Spleen (tissue), 11 donors: ENCODE results near the gene ANKAR. TPM values are rescaled to one million over a fixed set of nuclear protein-coding genes. Genes with fewer than 3 reads are reported as not detected.
"Not testable (repeated sequence)": the region's sequence is repeated elsewhere in the genome, so short reads cannot be mapped to it uniquely, and the experiment has no call there.

Experiments
- DNase-seq: peaks from one replicate; pipeline ENCODE4 v3.0.0-alpha.2; 2020
- H3K27ac ChIP-seq, 8 donors: fragments of 200-600 bp; sonication (generic) in 7 of 8; 1 replicate in 4 of 8; 2 replicates in 4 of 8; pipeline versions ENCODE4 v1.5.0 to v1.8.0; 2016 to 2021; ENCODE audit warnings: inconsistent platforms in 4 of 8, mild to moderate bottlenecking in 4 of 8, moderate library complexity in 1 of 8
- H3K27me3 ChIP-seq, 7 donors: fragments of 200-600 bp; sonication (generic) in 6 of 7; replicated peaks in 1 of 7; 1 replicate in 4 of 7; 2 replicates in 3 of 7; pipeline versions ENCODE4 v1.5.0 to v1.8.0; 2016 to 2021; ENCODE audit warnings: inconsistent platforms in 3 of 7, mild to moderate bottlenecking in 1 of 7
- H3K36me3 ChIP-seq, 6 donors: fragments of 200-600 bp; sonication (generic) in 5 of 6; 1 replicate in 4 of 6; 2 replicates in 2 of 6; pipeline versions ENCODE4 v1.5.0 to v1.8.0; 2016 to 2021; ENCODE audit warnings: inconsistent platforms in 2 of 6
- H3K4me1 ChIP-seq, 6 donors: fragments of 200-600 bp; sonication (generic) in 5 of 6; 1 replicate in 3 of 6; 2 replicates in 3 of 6; pipeline versions ENCODE4 v1.5.0 to v1.8.0; 2016 to 2021; ENCODE audit warnings: inconsistent platforms in 3 of 6
- H3K4me3 ChIP-seq, 8 donors: fragments of 200-600 bp; sonication (generic) in 7 of 8; 1 replicate in 4 of 8; 2 replicates in 4 of 8; pipeline versions ENCODE4 v1.5.0 to v1.8.0; 2016 to 2021; ENCODE audit warnings: inconsistent platforms in 4 of 8, mild to moderate bottlenecking in 4 of 8, moderate library complexity in 2 of 8
- H3K9me3 ChIP-seq, 8 donors: fragments of 200-600 bp; sonication (generic) in 7 of 8; 1 replicate in 4 of 8; 2 replicates in 4 of 8; pipeline versions ENCODE4 v1.5.0 to v1.8.0; 2016 to 2021; ENCODE audit warnings: inconsistent platforms in 4 of 8
- CTCF ChIP-seq, 11 experiments: fragments of 200-600 bp in 7 of 11; fragments of 450-650 bp in 4 of 11; sonication (generic) in 4 of 11; IDR thresholded peaks in 8 of 11; conservative IDR thresholded peaks in 3 of 11; 1 replicate in 7 of 11; 2 replicates in 4 of 11; pipeline versions ENCODE4 v1.4.0 to v1.8.0; 2016 to 2021; ENCODE audit warnings: antibody characterized with exemption in 11 of 11, inconsistent platforms in 4 of 11, mild to moderate bottlenecking in 1 of 11
- POLR2A ChIP-seq, 3 donors: fragments of 450-650 bp; IDR thresholded peaks; one replicate each; pipeline ENCODE4 v1.5.1; 2017; ENCODE audit warnings: antibody characterized with exemption in 3 of 3, mild to moderate bottlenecking in 1 of 3
- POLR2AphosphoS5 ChIP-seq, 3 donors: sonication (generic); formaldehyde crosslinking; IDR thresholded peaks; one replicate each; pipeline ENCODE4 v1.5.1; 2017; ENCODE audit warnings: antibody characterized with exemption in 3 of 3
- WGBS, 5 donors: extraction: QIAGEN DNeasy Blood & Tissue Kit in 3 of 5; methylation state at CpG; one replicate each; pipeline versions ENCODE4 v1.1.5 to v1.1.7; 2013 to 2018; 5-methylcytosine and 5-hydroxymethylcytosine counted together
- intact Hi-C: fragments of 100-400 bp; cut with DNase I; formaldehyde crosslinking; loops from one replicate; pipeline ENCODE4 v1.15.0; 2023; ENCODE audit warnings: low total_unique reads
- polyA plus RNA-seq, 3 donors: library from polyadenylated mRNA; stranded (reverse); fragments of 200-250 nt; gene quantifications; one replicate each; pipeline ENCODE4 v1.2.1, GENCODE V29; 2013
- total RNA-seq, 7 donors: library from RNA; depleted of rRNA in 3 of 7; stranded (reverse); fragments of >200 nt in 3 of 7; fragmentation: NEBNext Ultra II Directional in 4 of 7; extraction: Animal tissue kit (Norgen Biotek cat#: 25700) in 4 of 7; gene quantifications; one replicate each; pipeline versions ENCODE4 v1.1.0 to v1.2.1, GENCODE V29; 2016 to 2021
- donor health status: healthy with polysubstance abuse.
- donor health status: DM: no; HTN: no; CAD: no; lungs with moderate emphysema.
- donor health status: DM: no; HTN: no; CAD: no.
- donor health status: Bipolar disorder and iron deficiency.
- donor health status: healthy.
- donor health status: DM: no; HTN: no; CAD: no.
- donor health status: DM: yes; HTN: yes; CAD: no.

ANKAR gene
- total and polyA plus RNA-seq, 10 donors: 3.1 to 32.3 (median 14.7) TPM

DNA sequence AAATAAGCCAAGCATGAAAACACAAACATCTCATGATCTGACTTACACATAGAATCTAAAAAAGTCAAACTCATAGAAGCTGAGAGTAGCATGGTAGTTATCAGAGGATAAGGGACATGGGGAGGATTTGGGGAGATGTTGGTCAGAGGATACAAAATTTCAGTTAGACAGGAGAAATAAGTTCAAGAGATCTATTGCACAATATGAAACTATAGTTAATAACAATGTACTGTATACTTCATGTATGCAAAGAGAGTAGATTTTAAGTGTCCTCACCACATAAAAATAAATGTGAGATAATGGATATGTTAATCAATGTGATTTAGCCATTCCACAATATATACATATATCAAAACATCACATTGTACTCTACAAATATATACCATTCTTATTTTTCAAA lies 23.2 kb upstream of the ANKAR start:
- DNase-seq: no peak
- no peak overlapping the region for H3K27ac ChIP-seq
- TF ChIP-seq CTCF (IDR thresholded peaks at IDR 0.05 in 8 of 11, conservative IDR thresholded peaks at IDR 0.05 in 3 of 11) (no peak), POLR2AphosphoS5 (IDR thresholded peaks at IDR 0.05) (no peak), POLR2A (IDR thresholded peaks at IDR 0.05) (no peak)
- intact Hi-C loops: no loop called here
- no peaks in the 10 kb centered on the region for H3K4me1 ChIP-seq
- H3K9me3 ChIP-seq: peaks cover 0 to 4% (median 0%) of the 10 kb centered on the region in 8 donors
- H3K27me3 ChIP-seq: no peaks in the 10 kb centered on the region
- H3K36me3 ChIP-seq: no peaks in the 10 kb centered on the region
- H3K4me3 ChIP-seq: no peak overlapping the region

- H3K9me3 ChIP-seq, intact Hi-C loops, H3K4me3 ChIP-seq, H3K27me3 ChIP-seq, H3K27ac ChIP-seq, H3K36me3 ChIP-seq, DNase-seq: not testable (repeated sequence)
- H3K4me1 ChIP-seq: peaks cover 0 to 16% (median 12%) of the 10 kb centered on the region in 6 donors
- WGBS, 5 donors: 97 to 100% (median 98%) methylated on average over 2 to 29 of the region's 29 CpGs
These were observed 21.0 kb upstream of the ANKAR start for GRCh38 chr2:189653464-189653863.

DNA sequence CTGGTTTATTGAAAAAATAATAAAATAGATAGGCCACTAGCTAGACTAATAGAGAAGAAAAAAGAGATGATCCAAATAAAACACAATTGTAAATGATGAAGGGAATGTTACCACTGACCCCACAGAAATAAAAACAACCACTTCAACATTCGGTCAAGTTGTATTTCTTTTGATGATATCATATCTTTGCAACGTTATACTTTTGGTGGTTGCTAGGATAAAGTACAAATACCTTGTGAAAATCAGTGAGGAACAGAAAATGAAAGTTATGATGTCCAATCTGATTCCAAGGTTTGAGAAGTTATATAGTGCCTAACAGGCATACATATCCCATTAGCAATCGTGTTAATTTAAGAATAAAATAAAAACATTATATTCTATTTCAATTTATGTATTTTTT lies 19.8 kb upstream of the ANKAR start:
- DNase-seq: no peak
- Histone ChIP-seq H3K27me3 (no peaks in the 10 kb centered on the region), H3K9me3 (peaks cover 0 to 4% (median 0%) of the 10 kb centered on the region in 8 donors), H3K4me3 (no peak overlapping the region), H3K4me1 (peaks cover 4 to 26% (median 20%) of the 10 kb centered on the region in 6 donors), H3K36me3 (no peaks in the 10 kb centered on the region), H3K27ac (no peak overlapping the region)
- intact Hi-C loops: no loop called here
- TF ChIP-seq POLR2AphosphoS5 (IDR thresholded peaks at IDR 0.05) (no peak), POLR2A (IDR thresholded peaks at IDR 0.05) (no peak), CTCF (IDR thresholded peaks at IDR 0.05 in 8 of 11, conservative IDR thresholded peaks at IDR 0.05 in 3 of 11) (no peak)
- WGBS, 5 donors: 65 to 79% (median 77%) methylated on average over 3 of the region's 3 CpGs

DNA sequence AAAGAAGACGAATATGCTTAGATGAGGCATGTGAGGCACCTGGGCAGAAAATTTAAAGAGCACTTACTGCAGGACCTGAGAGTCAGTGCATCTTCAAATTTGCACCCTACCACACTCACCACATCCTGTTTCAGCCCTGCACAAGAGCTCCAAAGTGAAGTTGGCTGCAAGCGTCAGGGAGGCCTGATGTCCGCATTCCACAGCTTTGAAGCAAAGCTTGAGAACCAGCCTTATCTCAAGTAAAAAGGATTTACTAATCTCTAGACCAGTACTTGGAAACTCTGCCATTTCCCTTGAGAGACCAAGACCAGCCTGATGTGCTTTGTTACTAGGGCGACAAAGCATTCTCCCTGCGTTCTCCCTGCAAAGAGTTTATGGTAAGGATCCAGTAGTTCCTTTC lies 16.6 kb upstream of the ANKAR start:
- peaks cover 15 to 45% (median 35%) of the 10 kb centered on the region in 6 donors for H3K4me1 ChIP-seq
- WGBS, 5 donors: 46 to 59% (median 49%) methylated on average over 5 of the region's 5 CpGs
- peak overlapping the region; percentile 18 to 86 (median 75) for H3K27ac ChIP-seq
- no peaks in the 10 kb centered on the region for H3K36me3 ChIP-seq
- intact Hi-C loops: no loop called here
- peak overlapping the region in 1 of 8 donors; percentile 35 for H3K4me3 ChIP-seq
- peak; percentile 74 for DNase-seq
- H3K27me3 ChIP-seq: no peaks in the 10 kb centered on the region
- TF ChIP-seq POLR2A (IDR thresholded peaks at IDR 0.05): no peak
- TF ChIP-seq CTCF (IDR thresholded peaks at IDR 0.05 in 8 of 11, conservative IDR thresholded peaks at IDR 0.05 in 3 of 11): no peak
- no peak for TF ChIP-seq POLR2AphosphoS5 (IDR thresholded peaks at IDR 0.05)
- H3K9me3 ChIP-seq: peaks cover 0 to 4% (median 0%) of the 10 kb centered on the region in 8 donors
